Body of pancreas (tissue), 4 donors: ENCODE measurements around the gene PDCD1LG2. TPM values are rescaled to one million over a fixed set of nuclear protein-coding genes. Genes with fewer than 3 reads are reported as not detected.

ENCODE experiments used
- ATAC-seq: fragments of 150-250 bp; one replicate; pipeline ENCODE4 v1.9.1; 2016
- DNase-seq, 4 donors: peaks; one replicate each; pipeline ENCODE4 v3.0.0-alpha.2; 2019
- H3K27ac ChIP-seq, 4 donors: fragments of 200-600 bp; sonication (generic); 1 replicate in 3 of 4; 2 replicates in 1 of 4; pipeline versions ENCODE4 v1.5.1 to v1.6.1; 2016 to 2019; ENCODE audit warnings: mild to moderate bottlenecking in 1 of 4, mixed read lengths in 1 of 4, moderate library complexity in 1 of 4
- H3K27me3 ChIP-seq, 2 donors: fragments of 200-600 bp; sonication (generic); one replicate each; pipeline ENCODE4 v1.6.0; 2016; ENCODE audit warnings: mild to moderate bottlenecking in 1 of 2
- H3K36me3 ChIP-seq, 2 donors: fragments of 200-600 bp; sonication (generic); replicated peaks in 1 of 2; 2 replicates each; pipeline ENCODE4 v1.5.1; 2016; ENCODE audit warnings: low read depth in 2 of 2; ENCODE audit not compliant: insufficient read depth in 1 of 2
- H3K4me1 ChIP-seq: fragments of 200-600 bp; sonication (generic); one replicate; pipeline ENCODE4 v1.6.0; 2016
- H3K4me3 ChIP-seq, 2 donors: fragments of 200-600 bp; sonication (generic); 1 replicate in 1 of 2; 2 replicates in 1 of 2; pipeline ENCODE4 v1.5.1; 2016 to 2019
- H3K9me3 ChIP-seq, 3 donors: fragments of 200-600 bp; sonication (generic); 1 replicate in 2 of 3; 2 replicates in 1 of 3; pipeline ENCODE4 v1.5.1; 2016
- POLR2A ChIP-seq, 3 donors: fragments of 450-650 bp; IDR thresholded peaks; one replicate each; pipeline ENCODE4 v1.6.1; 2016; ENCODE audit warnings: antibody characterized with exemption in 3 of 3, mild to moderate bottlenecking in 2 of 3
- WGBS, 2 donors: methylation state at CpG; one replicate each; pipeline ENCODE4 v1.1.5; 2017; 5-methylcytosine and 5-hydroxymethylcytosine counted together
- intact Hi-C: fragments of 100-400 bp; cut with DNase I; formaldehyde crosslinking; loops from one replicate; pipeline ENCODE4 v1.15.1; 2023
- total RNA-seq, 2 donors: library from RNA; depleted of rRNA; stranded (reverse); fragments of >200 nt; gene quantifications; one replicate each; pipeline ENCODE4 v1.1.0, GENCODE V29; 2016
- TF ChIP-seq, protein P1 (sequence below), 7 experiments: fragments of 450-650 bp in 4 of 7; fragments of 200-600 bp in 3 of 7; sonication (generic) in 3 of 7; IDR thresholded peaks; one replicate each; pipeline ENCODE4 v1.5.1; 2016 to 2019; ENCODE audit warnings: antibody characterized with exemption in 7 of 7

The PDCD1LG2 gene
- total RNA-seq, 2 donors from 2014 or later = 0.99 to 1.3 TPM

DNA sequence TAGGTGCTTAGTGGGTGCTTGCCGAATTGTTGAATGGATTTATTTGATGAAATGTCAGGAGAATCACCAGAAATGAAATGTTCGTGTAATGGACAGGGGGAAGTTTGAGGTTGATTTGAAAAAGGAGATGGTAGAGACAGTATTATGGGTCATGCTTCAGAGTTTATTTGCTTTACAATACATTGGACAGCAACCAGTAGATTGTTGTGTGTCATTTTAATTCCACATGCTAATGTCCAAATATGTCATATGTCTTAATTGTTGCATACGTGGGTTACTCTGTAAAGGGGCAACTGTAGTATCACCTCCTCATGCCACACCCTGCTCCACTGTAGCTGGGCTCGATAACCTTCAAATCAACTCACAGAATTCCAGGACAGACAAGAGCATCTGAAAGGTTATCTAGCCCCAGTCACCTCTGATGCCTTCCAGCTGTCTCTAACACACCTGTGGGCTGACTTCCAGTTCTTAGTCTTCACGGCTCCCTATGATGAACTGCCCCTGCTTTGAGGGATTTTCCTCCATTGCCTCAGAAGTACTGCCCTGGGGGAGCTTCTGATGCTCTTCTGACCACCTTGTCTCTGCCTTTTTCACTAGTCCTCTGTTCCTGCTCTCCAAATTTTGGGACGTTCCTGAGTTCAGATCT is 1.7 kb downstream of the PDCD1LG2 start:
- WGBS, 2 donors = 48 to 53% methylated on average over 6 of the region's 6 CpGs
- Histone ChIP-seq H3K27me3 (no peaks in the 10 kb centered on the region), H3K4me1 (no peaks in the 10 kb centered on the region), H3K9me3 (no peaks in the 10 kb centered on the region), H3K4me3 (no peak overlapping the region), H3K27ac (no peak overlapping the region), H3K36me3 (no peaks in the 10 kb centered on the region)
- DNase-seq = no peak
- TF ChIP-seq, protein P1, sequence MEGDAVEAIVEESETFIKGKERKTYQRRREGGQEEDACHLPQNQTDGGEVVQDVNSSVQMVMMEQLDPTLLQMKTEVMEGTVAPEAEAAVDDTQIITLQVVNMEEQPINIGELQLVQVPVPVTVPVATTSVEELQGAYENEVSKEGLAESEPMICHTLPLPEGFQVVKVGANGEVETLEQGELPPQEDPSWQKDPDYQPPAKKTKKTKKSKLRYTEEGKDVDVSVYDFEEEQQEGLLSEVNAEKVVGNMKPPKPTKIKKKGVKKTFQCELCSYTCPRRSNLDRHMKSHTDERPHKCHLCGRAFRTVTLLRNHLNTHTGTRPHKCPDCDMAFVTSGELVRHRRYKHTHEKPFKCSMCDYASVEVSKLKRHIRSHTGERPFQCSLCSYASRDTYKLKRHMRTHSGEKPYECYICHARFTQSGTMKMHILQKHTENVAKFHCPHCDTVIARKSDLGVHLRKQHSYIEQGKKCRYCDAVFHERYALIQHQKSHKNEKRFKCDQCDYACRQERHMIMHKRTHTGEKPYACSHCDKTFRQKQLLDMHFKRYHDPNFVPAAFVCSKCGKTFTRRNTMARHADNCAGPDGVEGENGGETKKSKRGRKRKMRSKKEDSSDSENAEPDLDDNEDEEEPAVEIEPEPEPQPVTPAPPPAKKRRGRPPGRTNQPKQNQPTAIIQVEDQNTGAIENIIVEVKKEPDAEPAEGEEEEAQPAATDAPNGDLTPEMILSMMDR (IDR thresholded peaks at IDR 0.05) = no peak
- TF ChIP-seq POLR2A (IDR thresholded peaks at IDR 0.05) = no peak
- ATAC-seq = no peak
- intact Hi-C loops = no loop called here

GRCh38 chr9:5512658-5513452 is 2.5 kb downstream of the PDCD1LG2 start:
- intact Hi-C loops = no loop called here
- no peak for ATAC-seq
- Histone ChIP-seq H3K9me3 (no peaks in the 10 kb centered on the region), H3K4me3 (no peak overlapping the region), H3K4me1 (no peaks in the 10 kb centered on the region), H3K27me3 (no peaks in the 10 kb centered on the region), H3K27ac (no peak overlapping the region), H3K36me3 (no peaks in the 10 kb centered on the region)
- TF ChIP-seq, protein P1 (IDR thresholded peaks at IDR 0.05) = no peak
- TF ChIP-seq POLR2A (IDR thresholded peaks at IDR 0.05) = no peak
- DNase-seq = no peak
- 72 to 82% methylated on average over 2 of the region's 2 CpGs for WGBS, 2 donors

DNA sequence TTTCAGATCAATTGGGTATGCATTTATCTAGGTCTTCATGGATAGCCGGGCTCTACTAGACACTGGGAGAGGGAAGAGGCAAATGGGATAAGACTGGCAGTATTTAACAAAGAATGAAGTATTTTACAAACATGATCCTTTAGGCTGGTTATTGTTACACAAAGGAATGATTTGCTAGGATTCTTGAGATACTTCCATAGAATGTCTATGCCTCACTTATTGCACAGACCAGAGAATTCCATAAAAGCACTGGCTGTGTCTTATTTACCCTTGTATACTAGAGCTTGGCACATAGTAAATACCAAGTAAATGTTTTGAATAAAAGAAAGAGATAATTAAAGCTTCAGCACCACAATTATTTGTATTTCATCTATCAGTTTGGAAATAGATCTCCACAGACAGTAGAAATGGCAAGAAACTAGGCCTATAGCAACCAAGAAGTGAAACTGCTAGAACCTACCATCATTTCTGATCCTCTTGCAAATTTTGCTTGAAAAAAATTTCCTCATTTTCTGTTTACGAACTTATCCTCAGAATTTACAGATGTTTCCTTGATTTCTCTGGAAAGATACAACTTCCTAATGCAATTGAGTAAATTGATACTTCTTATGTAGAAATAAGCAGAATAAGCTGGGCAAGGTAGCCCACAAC is 3.8 kb downstream of the PDCD1LG2 start:
- WGBS, 2 donors = 87 to 90% methylated on average over 2 of the region's 2 CpGs
- H3K36me3 ChIP-seq = no peaks in the 10 kb centered on the region
- no peak overlapping the region for H3K4me3 ChIP-seq
- no peaks in the 10 kb centered on the region for H3K4me1 ChIP-seq
- H3K27ac ChIP-seq = no peak overlapping the region
- no peak for TF ChIP-seq POLR2A (IDR thresholded peaks at IDR 0.05)
- TF ChIP-seq, protein P1 (IDR thresholded peaks at IDR 0.05) = no peak
- ATAC-seq = no peak
- intact Hi-C loops = no loop called here
- H3K27me3 ChIP-seq = no peaks in the 10 kb centered on the region
- DNase-seq = no peak
- H3K9me3 ChIP-seq = no peaks in the 10 kb centered on the region

- Histone ChIP-seq H3K9me3 (no peaks in the 10 kb centered on the region), H3K27me3 (no peaks in the 10 kb centered on the region), H3K36me3 (no peaks in the 10 kb centered on the region), H3K4me3 (no peak overlapping the region), H3K27ac (no peak overlapping the region), H3K4me1 (no peaks in the 10 kb centered on the region)
- WGBS, 2 donors = 68 to 74% methylated on average over 6 of the region's 6 CpGs
- ATAC-seq (no peak), DNase-seq (no peak)
- no peak for TF ChIP-seq POLR2A (IDR thresholded peaks at IDR 0.05)
- TF ChIP-seq, protein P1 (IDR thresholded peaks at IDR 0.05) = no peak
- intact Hi-C loops = no loop called here
Observed at GRCh38 chr9:5514617-5515260, 4.4 kb downstream of the PDCD1LG2 start.
